CD4-positive, alpha-beta T cell treated with Interleukin-2 at 100 ng/mL for 4 hours (primary cell): ENCODE data around the gene APOBEC4.

Source experiments
- DNase-seq: peaks from one replicate; pipeline ENCODE4 v3.0.0-alpha.2; 2020; ENCODE audit warnings: low spot score

APOBEC4 gene

GRCh38 chr1:183674886-183675285 lies 21.8 kb upstream of the APOBEC4 start:
- no peak for DNase-seq

- DNase-seq, result no peak
Measured at GRCh38 chr1:183674339-183674738, 21.2 kb upstream of the APOBEC4 start.

- no peak for DNase-seq
Measured at GRCh38 chr1:183673605-183674323, 20.6 kb upstream of the APOBEC4 start.

GRCh38 chr1:183670169-183670568 lies 17.1 kb upstream of the APOBEC4 start:
- DNase-seq, result no peak

GRCh38 chr1:183656355-183656754 lies 3.2 kb upstream of the APOBEC4 start:
- no peak for DNase-seq

- DNase-seq, result peak; percentile 76
Measured at GRCh38 chr1:183655562-183656075, 2.5 kb upstream of the APOBEC4 start.

- no peak for DNase-seq
Measured at GRCh38 chr1:183654706-183655105, 1.6 kb upstream of the APOBEC4 start.

- no peak for DNase-seq
Measured at GRCh38 chr1:183653876-183654451, 848 bp upstream of the APOBEC4 start.

- no peak for DNase-seq
Measured at GRCh38 chr1:183653462-183653794, 312 bp upstream of the APOBEC4 start.

GRCh38 chr1:183652107-183652506 lies 1.0 kb downstream of the APOBEC4 start:
- peak; percentile 34 for DNase-seq

- no peak for DNase-seq
Measured at GRCh38 chr1:183651612-183652011, 1.5 kb downstream of the APOBEC4 start.

GRCh38 chr1:183648042-183648441 lies 5.1 kb downstream of the APOBEC4 start:
- no peak for DNase-seq

GRCh38 chr1:183646776-183647175 lies 6.3 kb downstream of the APOBEC4 start:
- no peak for DNase-seq

GRCh38 chr1:183645531-183645930 lies 7.6 kb downstream of the APOBEC4 start:
- DNase-seq, result no peak

GRCh38 chr1:183642166-183642565 lies 10.9 kb downstream of the APOBEC4 start:
- DNase-seq, result no peak

GRCh38 chr1:183640193-183640592 lies 12.9 kb downstream of the APOBEC4 start:
- DNase-seq, result no peak

GRCh38 chr1:183638649-183639387 lies 14.3 kb downstream of the APOBEC4 start:
- no peak for DNase-seq

- no peak for DNase-seq
Measured at GRCh38 chr1:183636783-183637182, 16.3 kb downstream of the APOBEC4 start.

GRCh38 chr1:183636334-183636682 lies 16.8 kb downstream of the APOBEC4 start:
- DNase-seq, result no peak

- DNase-seq, result peak; percentile 97
Measured at GRCh38 chr1:183635606-183636333, 17.3 kb downstream of the APOBEC4 start, which contains the start of gene ARPC5. Gene ARPC5, minus strand, starts transcription at chr1:183635783. Its CDS starts 124 bp downstream, at chr1:183635659.

GRCh38 chr1:183635099-183635605 lies 18.0 kb downstream of the APOBEC4 start:
- DNase-seq, result no peak

- DNase-seq, result no peak
Measured at GRCh38 chr1:183634429-183635065, 18.6 kb downstream of the APOBEC4 start.
